GM11168 (cell line): ENCODE measurements around the gene VANGL2.

ENCODE experiments used
- in situ Hi-C: fragments of 300-500 bp; cut with MboI; formaldehyde crosslinking; loops from one replicate; pipeline ENCODE4 v1.12.0; 2022; ENCODE audit warnings: low sequenced_read_pairs; ENCODE audit not compliant: unreplicated experiment

VANGL2 gene

DNA sequence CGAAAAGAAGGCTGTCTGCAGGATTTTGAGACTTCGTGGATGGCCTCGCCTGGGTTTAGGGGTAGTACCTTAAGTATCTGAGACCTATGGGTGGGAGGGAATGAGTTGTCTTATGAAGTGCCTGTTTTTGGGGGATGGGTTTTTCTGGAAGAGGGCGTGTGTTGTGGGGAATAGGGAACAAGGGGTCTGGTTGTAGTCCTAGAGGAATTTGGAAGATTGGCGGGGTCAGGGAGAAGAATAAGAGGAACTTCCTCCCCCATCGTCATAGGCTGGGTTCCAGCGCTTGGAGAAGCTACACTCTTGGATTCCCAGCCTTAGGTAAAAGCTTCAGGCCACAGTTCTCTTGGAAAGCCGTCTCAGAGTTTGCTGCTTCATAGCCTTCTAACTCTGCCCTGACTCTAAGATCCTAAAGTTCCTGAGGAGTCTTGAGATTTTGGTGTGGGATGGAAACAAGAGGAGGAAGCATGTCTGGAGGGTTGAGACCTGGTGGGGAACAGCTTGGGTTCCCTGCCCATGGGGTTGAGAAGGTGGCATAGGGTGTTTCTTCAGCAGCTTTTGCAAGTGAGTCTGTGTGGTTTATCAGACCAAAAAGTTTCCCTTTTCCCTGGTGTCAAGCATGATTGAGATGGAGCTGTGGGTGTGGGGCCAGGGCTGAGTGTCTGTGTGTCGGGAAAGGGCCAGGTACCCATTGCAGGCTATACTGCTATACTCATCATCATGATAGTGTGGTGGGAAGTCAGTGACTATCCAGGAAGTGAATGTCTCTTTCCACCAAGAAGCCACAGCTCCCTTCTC is 1.8 kb downstream of the VANGL2 start:
- in situ Hi-C loops = no loop called here

DNA sequence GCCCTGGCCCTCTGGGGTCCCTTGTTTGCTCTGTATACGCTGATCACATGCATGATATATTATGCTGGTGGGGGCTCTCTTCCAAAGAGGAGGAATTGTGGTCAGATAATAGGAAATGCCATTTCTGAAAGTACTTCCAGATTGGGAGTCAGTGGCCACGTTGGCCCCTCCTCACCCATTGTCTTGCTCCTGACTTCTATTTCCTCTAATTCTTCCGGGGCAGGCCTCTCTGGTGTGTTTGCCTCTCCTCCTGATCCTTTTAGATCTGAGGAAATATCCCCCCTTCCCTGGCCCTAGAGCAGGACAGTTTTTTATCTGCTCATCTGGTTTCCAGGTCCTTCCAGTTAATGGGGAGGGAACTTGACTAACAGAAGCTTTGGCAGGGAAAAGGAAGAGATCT is 2.9 kb downstream of the VANGL2 start:
- in situ Hi-C loops = no loop called here

DNA sequence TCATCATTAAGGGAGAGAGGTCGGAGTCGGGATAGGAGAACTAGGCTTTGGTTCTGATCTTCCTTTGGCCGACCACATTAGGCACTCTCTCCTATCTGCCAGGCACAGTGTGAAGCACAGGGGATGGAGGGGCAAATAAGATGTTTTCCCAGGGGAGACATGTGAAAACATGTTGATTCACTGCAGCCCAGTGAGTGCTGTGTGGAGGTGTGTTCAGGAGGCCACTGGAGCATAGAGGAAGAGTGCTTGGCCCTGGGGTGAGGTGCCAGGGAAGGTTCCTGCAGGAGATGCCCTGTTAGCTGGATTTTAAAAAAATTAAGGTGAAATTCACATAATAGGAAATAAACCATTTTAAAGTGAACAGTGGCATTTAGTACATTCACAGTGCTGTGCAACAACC is 3.7 kb downstream of the VANGL2 start:
- in situ Hi-C loops = no loop called here

- in situ Hi-C loops = no loop called here
Observed at GRCh38 chr1:160405331-160405877, 5.0 kb downstream of the VANGL2 start.

GRCh38 chr1:160406131-160406968 is 6.0 kb downstream of the VANGL2 start:
- in situ Hi-C loops = no loop called here

DNA sequence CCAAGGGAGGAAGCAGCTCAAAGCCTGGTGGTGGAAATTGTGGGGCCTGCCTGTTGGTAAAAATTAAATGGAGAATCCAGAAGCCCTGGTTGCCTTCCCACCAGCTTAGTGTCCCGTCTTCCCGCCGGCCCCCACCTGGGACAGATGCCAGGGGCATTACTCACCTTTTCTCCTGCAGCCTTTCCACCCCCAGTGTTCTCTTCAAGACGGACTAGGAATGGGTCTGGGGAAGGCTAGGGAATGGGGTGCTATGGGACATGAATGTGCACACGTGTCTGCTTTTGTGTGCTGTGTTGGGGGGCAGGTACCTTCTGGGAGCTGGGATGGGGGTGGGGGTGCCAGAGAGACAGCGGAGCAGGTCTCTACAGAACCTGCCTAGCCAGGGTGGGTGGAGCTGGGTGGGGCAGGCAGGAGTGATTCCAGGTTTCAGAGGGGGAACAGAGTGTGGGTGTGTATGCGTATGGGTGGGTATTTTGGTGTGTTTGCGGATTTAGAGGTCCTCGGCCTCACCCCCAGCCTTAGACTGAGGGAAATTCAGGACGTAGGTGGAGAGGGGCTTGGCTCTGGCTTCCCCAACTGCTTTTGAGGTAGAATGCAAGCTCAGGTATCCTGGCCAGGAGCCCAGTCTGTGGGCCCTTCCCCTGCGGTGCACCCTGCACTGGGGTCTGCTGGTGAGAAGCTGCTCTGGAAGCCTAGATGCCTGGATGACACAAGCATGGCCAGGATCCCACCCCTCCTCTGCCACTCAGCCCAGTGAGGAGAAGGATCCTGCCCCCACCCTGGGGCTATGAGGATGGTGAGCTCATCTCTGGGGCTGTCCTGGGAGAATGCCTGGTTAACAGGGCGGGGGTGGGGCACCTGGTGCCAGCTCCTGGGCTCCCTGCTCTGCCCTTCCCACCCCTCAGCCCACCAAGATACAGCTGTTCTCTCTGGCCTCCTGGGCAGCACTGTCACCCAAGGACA is 7.8 kb downstream of the VANGL2 start:
- in situ Hi-C loops = no loop called here

DNA sequence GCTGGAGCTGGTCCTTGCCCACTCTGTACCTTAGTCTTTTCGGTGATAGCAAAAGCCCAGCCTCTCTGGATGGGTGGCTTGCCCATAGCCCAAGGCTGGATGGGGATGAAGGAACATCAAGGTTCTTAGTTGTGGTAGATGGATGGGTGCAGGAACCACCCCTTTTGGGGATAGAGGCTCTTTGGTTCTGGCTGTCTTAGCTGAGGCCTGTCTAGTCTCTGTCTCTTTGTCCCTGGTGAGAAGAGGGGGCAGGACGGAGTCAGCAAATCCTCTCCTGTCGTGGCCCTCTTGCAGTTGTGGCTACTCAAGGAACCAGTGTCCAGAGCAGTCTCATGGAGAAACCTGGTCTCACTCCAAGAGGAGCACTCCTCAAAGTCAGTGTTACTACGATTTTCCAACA is 8.5 kb downstream of the VANGL2 start:
- in situ Hi-C loops = no loop called here

GRCh38 chr1:160409486-160409885 is 9.1 kb downstream of the VANGL2 start:
- in situ Hi-C loops = no loop called here

DNA sequence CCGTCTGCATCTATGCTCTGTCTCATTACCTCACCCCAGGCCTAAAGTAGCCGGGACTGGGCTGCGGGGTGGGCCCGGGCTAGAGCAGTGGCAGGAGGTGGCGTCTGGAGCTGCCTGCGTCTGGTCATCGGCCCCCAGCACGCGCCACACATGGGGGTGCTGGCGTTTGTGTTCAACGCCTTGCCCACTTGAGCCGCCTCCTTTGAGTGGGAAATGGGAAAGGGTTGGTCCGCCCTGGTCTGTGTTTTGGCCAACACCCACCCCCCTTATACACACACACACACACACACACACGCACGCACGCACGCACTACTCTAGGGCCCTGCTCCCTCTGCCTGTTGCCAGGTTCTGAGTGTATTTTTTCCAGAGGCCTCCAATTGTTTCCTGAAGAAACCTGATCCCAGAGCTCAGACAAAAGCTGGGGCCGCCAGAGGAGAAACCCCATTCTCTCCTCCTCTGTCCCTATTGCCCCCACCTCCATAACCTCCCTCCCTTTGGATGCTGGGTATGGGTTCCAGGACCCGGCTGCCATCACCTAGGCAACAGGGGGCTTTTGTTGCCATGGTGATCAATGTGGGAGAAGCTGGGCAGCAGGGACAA is 10.1 kb downstream of the VANGL2 start:
- in situ Hi-C loops = no loop called here

GRCh38 chr1:160411271-160412027 is 11.1 kb downstream of the VANGL2 start:
- in situ Hi-C loops = no loop called here

DNA sequence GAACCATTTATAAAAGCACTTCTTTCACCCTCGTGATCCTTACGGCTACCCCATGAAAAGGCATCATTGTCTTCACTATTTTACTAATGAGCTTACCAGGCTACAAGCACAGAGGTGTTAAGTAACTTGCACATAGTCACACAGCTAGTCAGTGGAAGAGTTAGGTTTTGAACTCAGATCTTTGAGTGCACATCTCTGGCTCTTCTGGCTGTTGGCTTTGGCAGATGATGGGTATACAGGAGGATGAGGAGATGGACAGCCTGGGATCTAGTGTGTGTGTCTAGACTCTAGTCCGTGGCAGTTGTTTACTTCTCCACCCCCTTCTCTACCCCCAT is 11.6 kb downstream of the VANGL2 start:
- in situ Hi-C loops = no loop called here

DNA sequence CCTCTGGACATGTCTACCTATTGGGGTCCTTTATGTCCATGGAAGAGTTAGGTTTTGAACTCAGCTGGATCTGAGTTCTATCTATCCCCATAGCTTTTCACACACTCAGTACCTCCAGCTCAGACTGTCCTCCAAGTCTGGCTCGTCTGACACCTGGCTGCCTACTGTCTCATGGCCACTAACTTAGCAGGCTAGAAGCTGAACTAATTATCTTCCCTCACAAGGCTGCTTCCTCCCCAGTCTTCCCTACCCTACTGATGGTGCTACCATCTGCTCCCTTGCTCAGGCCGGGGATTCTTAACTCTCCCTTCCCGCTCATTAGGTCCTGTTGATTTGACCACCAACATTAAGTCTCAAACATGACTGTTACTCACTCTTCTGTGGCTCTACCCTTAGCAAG is 13.4 kb downstream of the VANGL2 start:
- in situ Hi-C loops = no loop called here

DNA sequence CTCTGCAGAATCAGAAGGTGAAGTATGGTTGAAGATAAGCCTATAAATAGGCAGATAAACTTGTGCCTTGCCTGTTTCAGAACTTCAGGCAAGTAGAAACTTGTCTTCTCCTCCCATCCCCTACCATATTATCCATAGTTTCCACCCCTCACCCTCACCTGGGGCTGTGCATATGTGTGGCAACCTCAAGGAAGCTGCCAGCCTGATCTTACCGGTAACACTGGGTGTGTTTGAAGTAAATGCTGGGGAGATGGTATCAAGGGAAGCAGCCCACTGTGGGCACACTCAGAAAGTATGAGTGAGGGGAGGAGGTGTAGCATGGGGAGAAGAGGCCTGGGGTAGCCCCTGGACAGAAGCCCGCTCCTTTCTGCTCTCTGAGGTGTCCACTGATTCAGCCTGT is 14.5 kb downstream of the VANGL2 start:
- in situ Hi-C loops = no loop called here

- in situ Hi-C loops = no loop called here
Observed at GRCh38 chr1:160415696-160416290, 15.4 kb downstream of the VANGL2 start.

- in situ Hi-C loops = no loop called here
Observed at GRCh38 chr1:160416369-160416768, 16.0 kb downstream of the VANGL2 start.

DNA sequence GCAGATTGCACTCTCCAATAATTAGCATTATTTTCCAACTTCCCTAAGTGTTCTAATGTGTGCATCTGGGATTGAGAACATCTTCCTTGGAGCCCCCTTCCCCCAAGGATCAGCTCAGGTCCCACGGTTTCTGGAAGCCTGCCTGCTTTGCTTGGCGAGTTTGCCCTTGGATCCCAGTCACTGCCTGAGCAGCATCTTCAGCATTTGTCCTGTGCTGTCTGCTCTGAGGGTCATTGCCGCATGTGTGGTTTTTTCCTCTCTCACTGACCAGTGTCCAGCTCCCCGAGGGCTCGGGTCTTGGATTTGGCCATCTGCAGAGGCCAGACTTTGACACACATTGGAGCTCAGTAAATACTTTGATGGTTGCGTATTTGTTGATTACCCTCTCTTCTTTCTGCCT is 18.1 kb downstream of the VANGL2 start:
- in situ Hi-C loops = no loop called here

GRCh38 chr1:160419150-160419837 is 18.9 kb downstream of the VANGL2 start:
- in situ Hi-C loops = no loop called here

GRCh38 chr1:160419838-160420169 is 19.4 kb downstream of the VANGL2 start:
- in situ Hi-C loops = no loop called here
